ENCODE data around the gene AMFR. TPM values are rescaled to one million over a fixed set of nuclear protein-coding genes. Genes with fewer than 3 reads are reported as not detected.

AMFR gene
- total RNA-seq, 4 donors from 2014 or later = 110 to 130 (median 126) TPM

GRCh38 chr16:56466344-56466743 lies 41.0 kb upstream of the AMFR start:
- H3K4me3 ChIP-seq = no peak overlapping the region
- WGBS = 90% methylated on average over 2 of the region's 2 CpGs
- TF ChIP-seq CTCF (IDR thresholded peaks at IDR 0.05) = no peak
- no peak for TF ChIP-seq POLR2A (IDR thresholded peaks at IDR 0.05)
- no peak for TF ChIP-seq POLR2AphosphoS5 (IDR thresholded peaks at IDR 0.05)
- no peaks in the 10 kb centered on the region for H3K9me3 ChIP-seq
- peaks cover 88% of the 10 kb centered on the region for H3K36me3 ChIP-seq
- no peak overlapping the region for H3K27ac ChIP-seq
- peaks cover 9% of the 10 kb centered on the region for H3K4me1 ChIP-seq
- no peak for DNase-seq (ENCODE audit: low spot score in 2 of 2)
- no peaks in the 10 kb centered on the region for H3K27me3 ChIP-seq

GRCh38 chr16:56463153-56463552 lies 37.8 kb upstream of the AMFR start:
- H3K9me3 ChIP-seq = no peaks in the 10 kb centered on the region
- H3K4me3 ChIP-seq = no peak overlapping the region
- no peak for DNase-seq (ENCODE audit: low spot score in 2 of 2)
- no peak for TF ChIP-seq CTCF (IDR thresholded peaks at IDR 0.05)
- no peak for TF ChIP-seq POLR2AphosphoS5 (IDR thresholded peaks at IDR 0.05)
- TF ChIP-seq POLR2A (IDR thresholded peaks at IDR 0.05) = no peak
- TF ChIP-seq EP300 (IDR thresholded peaks at IDR 0.05) = no peak
- H3K27ac ChIP-seq = no peak overlapping the region
- H3K4me1 ChIP-seq = no peaks in the 10 kb centered on the region
- peaks cover 82% of the 10 kb centered on the region for H3K36me3 ChIP-seq
- no peaks in the 10 kb centered on the region for H3K27me3 ChIP-seq
- 92% methylated on average over 6 of the region's 6 CpGs for WGBS

DNA sequence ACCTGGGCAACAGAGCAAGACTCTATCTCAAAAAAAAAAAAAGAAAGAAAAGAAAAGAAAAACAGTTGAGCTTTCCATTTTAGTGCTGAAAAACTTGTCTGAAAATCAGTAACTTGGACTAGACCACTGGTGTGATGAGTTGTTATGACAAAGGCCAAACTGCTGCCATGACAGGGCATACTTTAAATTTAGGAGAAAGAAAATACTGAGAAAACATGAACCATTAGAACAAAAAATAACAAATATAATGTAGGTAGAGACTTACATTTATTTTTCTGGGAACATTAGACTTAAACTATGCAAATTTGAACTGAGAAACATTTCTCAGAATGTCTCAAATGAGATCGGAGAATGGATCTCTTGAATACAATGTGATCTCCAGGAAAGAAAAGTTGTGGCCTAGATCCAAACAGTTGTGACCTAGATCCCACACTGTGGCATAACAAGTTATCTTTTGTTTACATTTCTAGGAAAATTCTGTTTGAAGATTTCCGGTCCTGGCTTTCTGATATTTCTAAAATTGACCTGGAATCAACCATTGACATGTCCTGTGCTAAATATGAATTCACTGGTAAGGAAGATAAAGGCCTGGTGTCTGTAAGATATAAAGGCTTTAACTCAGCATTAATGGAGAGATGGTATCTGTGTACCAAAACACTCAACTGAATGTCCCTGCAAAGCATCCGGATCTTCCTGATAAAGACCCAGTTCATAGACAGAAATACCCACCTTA lies 36.9 kb upstream of the AMFR start:
- H3K4me3 ChIP-seq = no peak overlapping the region
- no peak for DNase-seq (ENCODE audit: low spot score in 2 of 2)
- no peaks in the 10 kb centered on the region for H3K27me3 ChIP-seq
- H3K27ac ChIP-seq = no peak overlapping the region
- 85% methylated on average over 3 of the region's 3 CpGs for WGBS
- no peak for TF ChIP-seq CTCF (IDR thresholded peaks at IDR 0.05)
- TF ChIP-seq POLR2AphosphoS5 (IDR thresholded peaks at IDR 0.05) = no peak
- no peak for TF ChIP-seq POLR2A (IDR thresholded peaks at IDR 0.05)
- no peak for TF ChIP-seq EP300 (IDR thresholded peaks at IDR 0.05)
- H3K9me3 ChIP-seq = no peaks in the 10 kb centered on the region
- H3K4me1 ChIP-seq = no peaks in the 10 kb centered on the region
- peaks cover 79% of the 10 kb centered on the region for H3K36me3 ChIP-seq

DNA sequence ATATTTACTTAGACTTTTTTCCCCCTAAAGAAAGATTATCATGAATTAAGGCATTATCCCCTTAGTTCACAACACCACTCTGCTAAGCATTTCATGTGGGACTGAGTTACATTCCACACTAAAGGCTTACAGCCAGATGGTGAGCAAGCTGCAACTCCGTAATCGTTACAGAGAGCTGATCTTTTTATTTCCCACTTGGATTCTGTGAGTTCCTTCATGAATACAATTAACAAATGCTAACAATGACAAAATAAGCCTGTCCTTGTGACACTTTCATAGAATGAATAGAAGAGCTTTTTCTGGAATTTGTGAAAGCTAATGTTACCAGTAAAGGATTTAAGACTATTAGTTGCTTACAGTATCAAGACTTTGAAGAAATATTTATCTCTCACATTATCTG lies 34.8 kb upstream of the AMFR start:
- H3K27ac ChIP-seq = no peak overlapping the region
- peaks cover 78% of the 10 kb centered on the region for H3K36me3 ChIP-seq
- H3K9me3 ChIP-seq = no peaks in the 10 kb centered on the region
- no peak for TF ChIP-seq POLR2A (IDR thresholded peaks at IDR 0.05)
- no peak for TF ChIP-seq EP300 (IDR thresholded peaks at IDR 0.05)
- TF ChIP-seq POLR2AphosphoS5 (IDR thresholded peaks at IDR 0.05) = no peak
- TF ChIP-seq CTCF (IDR thresholded peaks at IDR 0.05) = no peak
- no peak overlapping the region for H3K4me3 ChIP-seq
- 74% methylated on average over 2 of the region's 2 CpGs for WGBS
- DNase-seq (ENCODE audit: low spot score in 2 of 2) = no peak
- no peaks in the 10 kb centered on the region for H3K27me3 ChIP-seq
- no peaks in the 10 kb centered on the region for H3K4me1 ChIP-seq

DNA sequence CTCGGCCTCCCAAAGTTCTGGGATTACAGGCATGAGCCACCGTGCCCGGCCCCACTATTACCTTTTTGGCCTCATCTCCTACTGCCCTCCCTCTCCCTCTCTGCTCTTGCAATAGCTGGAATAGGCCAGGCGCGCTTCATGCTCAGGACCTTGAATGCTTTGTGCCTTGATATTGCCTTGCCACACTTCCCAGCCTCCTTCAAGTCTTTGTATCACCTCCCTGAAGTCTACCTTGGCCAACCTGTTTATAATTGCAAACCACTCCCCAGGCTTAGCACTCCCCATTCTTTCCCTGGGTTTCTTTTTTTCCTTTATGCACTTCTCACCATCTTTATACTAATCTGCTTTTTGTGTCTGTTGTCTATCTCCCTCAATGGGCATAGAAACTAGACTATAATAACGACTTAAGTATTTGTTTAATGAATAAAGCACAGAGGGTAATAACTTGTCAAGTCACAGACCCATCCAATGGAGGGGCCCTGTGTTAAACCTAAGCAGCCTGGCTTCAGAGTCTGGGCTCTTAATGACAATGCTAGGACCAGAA lies 32.7 kb upstream of the AMFR start:
- WGBS = 93% methylated on average over 6 of the region's 6 CpGs
- H3K27ac ChIP-seq = no peak overlapping the region
- DNase-seq (ENCODE audit: low spot score in 2 of 2) = no peak
- TF ChIP-seq CTCF (IDR thresholded peaks at IDR 0.05) (no peak), EP300 (IDR thresholded peaks at IDR 0.05) (no peak), POLR2A (IDR thresholded peaks at IDR 0.05) (no peak), POLR2AphosphoS5 (IDR thresholded peaks at IDR 0.05) (no peak)
- H3K36me3 ChIP-seq = peaks cover 76% of the 10 kb centered on the region
- H3K27me3 ChIP-seq = no peaks in the 10 kb centered on the region
- no peaks in the 10 kb centered on the region for H3K4me1 ChIP-seq
- no peaks in the 10 kb centered on the region for H3K9me3 ChIP-seq
- no peak overlapping the region for H3K4me3 ChIP-seq

All from suprapubic skin (tissue), 4 donors.